ENCODE data around the gene PITX3.

GRCh38 chr10:102283890-102284289 lies 42.6 kb upstream of the PITX3 start:
- TF ChIP-seq, protein P1, sequence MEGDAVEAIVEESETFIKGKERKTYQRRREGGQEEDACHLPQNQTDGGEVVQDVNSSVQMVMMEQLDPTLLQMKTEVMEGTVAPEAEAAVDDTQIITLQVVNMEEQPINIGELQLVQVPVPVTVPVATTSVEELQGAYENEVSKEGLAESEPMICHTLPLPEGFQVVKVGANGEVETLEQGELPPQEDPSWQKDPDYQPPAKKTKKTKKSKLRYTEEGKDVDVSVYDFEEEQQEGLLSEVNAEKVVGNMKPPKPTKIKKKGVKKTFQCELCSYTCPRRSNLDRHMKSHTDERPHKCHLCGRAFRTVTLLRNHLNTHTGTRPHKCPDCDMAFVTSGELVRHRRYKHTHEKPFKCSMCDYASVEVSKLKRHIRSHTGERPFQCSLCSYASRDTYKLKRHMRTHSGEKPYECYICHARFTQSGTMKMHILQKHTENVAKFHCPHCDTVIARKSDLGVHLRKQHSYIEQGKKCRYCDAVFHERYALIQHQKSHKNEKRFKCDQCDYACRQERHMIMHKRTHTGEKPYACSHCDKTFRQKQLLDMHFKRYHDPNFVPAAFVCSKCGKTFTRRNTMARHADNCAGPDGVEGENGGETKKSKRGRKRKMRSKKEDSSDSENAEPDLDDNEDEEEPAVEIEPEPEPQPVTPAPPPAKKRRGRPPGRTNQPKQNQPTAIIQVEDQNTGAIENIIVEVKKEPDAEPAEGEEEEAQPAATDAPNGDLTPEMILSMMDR (IDR thresholded peaks at IDR 0.05): no peak
- TF ChIP-seq POLR2A (IDR thresholded peaks at IDR 0.05) (no peak), EP300 (IDR thresholded peaks at IDR 0.05) (no peak)
